Fibroblast of mammary gland (primary cell): ENCODE data around the gene ADAM10.
A peak's percentile ranks its signal among the peaks of the same experiment; 100 is the strongest.

Experiments
- DNase-seq: peaks from one replicate; pipeline ENCODE4 v3.0.0-alpha.2; 2010; ENCODE audit warnings: low read depth
- H3K4me3 ChIP-seq: 2 replicates; pipeline ENCODE4 v1.5.1; 2011; ENCODE audit warnings: low read depth, mild to moderate bottlenecking, low read length, moderate library complexity; ENCODE audit not compliant: control insufficient read depth
- TF ChIP-seq, protein P1 (sequence below): conservative IDR thresholded peaks from 2 replicates; pipeline ENCODE4 v1.5.1; 2011; ENCODE audit warnings: low read depth, low read length, inconsistent platforms; ENCODE audit not compliant: control insufficient read depth, insufficient read depth

Gene ADAM10

DNA sequence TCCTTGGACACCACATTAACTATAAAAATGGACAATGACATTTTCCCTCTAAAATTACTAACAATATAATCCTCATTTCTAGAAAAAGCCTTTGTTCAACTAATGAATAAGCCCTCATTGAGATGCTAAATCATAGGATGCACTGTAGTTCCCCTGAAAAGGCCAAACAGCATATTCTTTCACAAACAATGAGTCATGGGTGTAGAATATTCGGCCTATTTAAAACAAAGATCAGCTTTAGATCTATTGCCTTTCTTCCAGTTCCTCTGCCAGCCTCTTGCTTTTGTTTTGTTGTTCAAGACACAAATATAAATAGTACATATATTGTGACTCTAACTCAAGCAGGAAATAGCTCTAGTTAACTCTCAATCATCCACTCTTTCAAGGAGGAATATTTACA, 82.5 kb downstream of the ADAM10 start:
- H3K4me3 ChIP-seq: no peak overlapping the region
- TF ChIP-seq, protein P1, sequence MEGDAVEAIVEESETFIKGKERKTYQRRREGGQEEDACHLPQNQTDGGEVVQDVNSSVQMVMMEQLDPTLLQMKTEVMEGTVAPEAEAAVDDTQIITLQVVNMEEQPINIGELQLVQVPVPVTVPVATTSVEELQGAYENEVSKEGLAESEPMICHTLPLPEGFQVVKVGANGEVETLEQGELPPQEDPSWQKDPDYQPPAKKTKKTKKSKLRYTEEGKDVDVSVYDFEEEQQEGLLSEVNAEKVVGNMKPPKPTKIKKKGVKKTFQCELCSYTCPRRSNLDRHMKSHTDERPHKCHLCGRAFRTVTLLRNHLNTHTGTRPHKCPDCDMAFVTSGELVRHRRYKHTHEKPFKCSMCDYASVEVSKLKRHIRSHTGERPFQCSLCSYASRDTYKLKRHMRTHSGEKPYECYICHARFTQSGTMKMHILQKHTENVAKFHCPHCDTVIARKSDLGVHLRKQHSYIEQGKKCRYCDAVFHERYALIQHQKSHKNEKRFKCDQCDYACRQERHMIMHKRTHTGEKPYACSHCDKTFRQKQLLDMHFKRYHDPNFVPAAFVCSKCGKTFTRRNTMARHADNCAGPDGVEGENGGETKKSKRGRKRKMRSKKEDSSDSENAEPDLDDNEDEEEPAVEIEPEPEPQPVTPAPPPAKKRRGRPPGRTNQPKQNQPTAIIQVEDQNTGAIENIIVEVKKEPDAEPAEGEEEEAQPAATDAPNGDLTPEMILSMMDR: no peak

GRCh38 chr15:58665672-58666071, 83.8 kb downstream of the ADAM10 start:
- no peak overlapping the region for H3K4me3 ChIP-seq
- TF ChIP-seq, protein P1: no peak
- DNase-seq: no peak

More for the DNA sequence above, 82.5 kb downstream of the ADAM10 start:
- peak; percentile 48 for DNase-seq

DNA sequence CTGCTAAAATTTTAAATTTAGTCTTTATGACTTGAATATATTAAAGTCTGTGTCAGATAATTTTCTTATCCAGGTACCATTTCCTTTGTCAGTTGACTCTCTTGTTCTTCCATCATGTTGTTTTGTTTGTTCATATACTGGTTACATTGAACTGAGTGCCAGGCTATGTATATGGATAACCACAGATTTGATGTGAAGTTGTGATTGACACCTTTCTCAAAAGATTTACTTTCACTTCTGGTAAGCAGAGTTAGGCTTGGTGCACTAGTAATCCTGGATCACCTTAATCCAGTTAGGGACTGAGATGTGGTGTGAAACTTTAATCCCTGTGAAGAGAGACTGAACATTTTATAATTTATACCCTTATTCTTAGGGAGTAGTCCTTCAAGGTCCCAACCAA, 99.4 kb downstream of the ADAM10 start:
- no peak for DNase-seq
- no peak overlapping the region for H3K4me3 ChIP-seq
- TF ChIP-seq, protein P1: no peak

- no peak overlapping the region for H3K4me3 ChIP-seq
- DNase-seq: no peak
- TF ChIP-seq, protein P1: no peak
These were observed 100.3 kb downstream of the ADAM10 start for GRCh38 chr15:58649175-58649574.

- TF ChIP-seq, protein P1: no peak
These were observed 105.5 kb downstream of the ADAM10 start for GRCh38 chr15:58643996-58644395.

DNA sequence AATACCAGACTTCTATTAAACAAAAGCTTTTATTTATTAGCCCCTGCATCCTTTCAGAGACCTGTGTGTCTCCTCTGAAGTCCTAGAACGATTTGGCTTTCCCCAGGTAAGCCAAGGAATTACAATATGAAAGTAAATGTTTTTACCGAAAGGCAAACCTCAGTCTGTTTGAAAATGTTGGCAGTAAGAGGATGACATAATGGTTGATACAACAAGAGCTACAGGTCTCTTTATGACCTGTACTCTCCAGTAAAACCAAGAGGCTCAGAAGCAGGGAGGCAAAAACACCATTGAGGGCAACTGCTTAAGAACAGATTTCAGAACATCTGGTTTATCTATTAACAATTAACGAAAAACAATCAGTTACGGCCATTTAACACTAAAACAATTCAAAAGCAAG, 107.8 kb downstream of the ADAM10 start:
- TF ChIP-seq, protein P1: no peak
- no peak for DNase-seq
- no peak overlapping the region for H3K4me3 ChIP-seq

More at GRCh38 chr15:58643996-58644395, 105.5 kb downstream of the ADAM10 start:
- DNase-seq: no peak
- no peak overlapping the region for H3K4me3 ChIP-seq

GRCh38 chr15:58639992-58640391, 109.5 kb downstream of the ADAM10 start:
- TF ChIP-seq, protein P1: no peak
- no peak overlapping the region for H3K4me3 ChIP-seq
- no peak for DNase-seq
